SK-N-SH (cell line): ENCODE measurements around the gene CADPS2. TPM values are rescaled to one million over a fixed set of nuclear protein-coding genes. Genes with fewer than 3 reads are reported as not detected.

Experiments used
- CTCF ChIA-PET: fragments of 300-600, 350-600 bp; formaldehyde crosslinking; extraction: SDS; loops from one replicate; lab custom pipeline; 2021; lab: Yijun Ruan, JAX
- POLR2A ChIA-PET: fragments of 350-600 bp; sonication (Branson Sonifier 250); formaldehyde crosslinking; extraction: SDS; loops from one replicate; lab custom pipeline; 2020; ENCODE audit warnings: antibody characterized with exemption, inconsistent platforms; lab: Yijun Ruan, JAX
- DNase-seq: peaks from one replicate; pipeline ENCODE4 v3.0.0; 2012
- H2AFZ ChIP-seq: fragments of 200-600 bp; sonication (generic); 2 replicates; pipeline ENCODE4 v1.8.1; 2016; ENCODE audit warnings: antibody characterized with exemption, mild to moderate bottlenecking, low read depth
- H3F3A ChIP-seq: fragments of 200-600 bp; sonication (generic); replicated peaks from 2 replicates; pipeline ENCODE3; 2016; ENCODE audit warnings: antibody characterized with exemption, mild to moderate bottlenecking; ENCODE audit not compliant: insufficient read depth
- H3K27ac ChIP-seq, 2 experiments: fragments of 200-500 bp in 1 of 2; fragments of 200-600 bp in 1 of 2; sonication (Bioruptor generic) in 1 of 2; sonication (generic), shearing (Covaris generic) in 1 of 2; 2 replicates each; pipeline versions ENCODE4 v1.5.1 to v1.6.1; 2014 to 2016; ENCODE audit warnings: low read depth in 2 of 2, inconsistent platforms in 1 of 2, low read length in 1 of 2, mild to moderate bottlenecking in 1 of 2, mixed read lengths in 1 of 2
- H3K27me3 ChIP-seq: fragments of 200-600 bp; sonication (generic), shearing (Covaris generic); 2 replicates; pipeline ENCODE4 v1.6.1; 2016; ENCODE audit warnings: mixed run types; ENCODE audit not compliant: insufficient read depth
- H3K36me3 ChIP-seq, 2 experiments: fragments of 200-500 bp in 1 of 2; fragments of 200-600 bp in 1 of 2; sonication (Bioruptor generic) in 1 of 2; sonication (generic) in 1 of 2; replicated peaks in 1 of 2; 2 replicates each; pipeline versions ENCODE3 to v1.5.1; 2014 to 2016; ENCODE audit warnings: low read length in 1 of 2, mild to moderate bottlenecking in 1 of 2; ENCODE audit not compliant: insufficient read depth in 2 of 2, control insufficient read depth in 1 of 2
- H3K4me1 ChIP-seq, 2 experiments: fragments of 200-500 bp in 1 of 2; fragments of 200-600 bp in 1 of 2; sonication (Bioruptor generic) in 1 of 2; sonication (generic), shearing (Covaris generic) in 1 of 2; 2 replicates each; pipeline versions ENCODE4 v1.5.1 to v1.6.1; 2014 to 2016; ENCODE audit warnings: low read depth in 1 of 2, low read length in 1 of 2, mixed run types in 1 of 2; ENCODE audit not compliant: insufficient read depth in 2 of 2, control insufficient read depth in 1 of 2
- H3K4me2 ChIP-seq: fragments of 200-600 bp; sonication (generic), shearing (Covaris generic); 2 replicates; pipeline ENCODE4 v1.6.1; 2017; ENCODE audit warnings: mixed run types
- H3K4me3 ChIP-seq, 2 experiments: fragments of 200-500 bp in 1 of 2; fragments of 200-600 bp in 1 of 2; sonication (Bioruptor generic) in 1 of 2; sonication (generic), shearing (Covaris generic) in 1 of 2; 2 replicates each; pipeline versions ENCODE4 v1.5.1 to v1.8.1; 2014 to 2016; ENCODE audit warnings: low read depth in 2 of 2, inconsistent platforms in 1 of 2, low read length in 1 of 2, mild to moderate bottlenecking in 1 of 2, mixed read lengths in 1 of 2, moderate library complexity in 1 of 2
- H3K79me2 ChIP-seq: fragments of 200-600 bp; sonication (generic); 2 replicates; pipeline ENCODE4 v1.8.1; 2017; ENCODE audit warnings: mild to moderate bottlenecking; ENCODE audit not compliant: insufficient read depth
- H3K9ac ChIP-seq: fragments of 200-600 bp; sonication (generic); 2 replicates; pipeline ENCODE4 v1.6.1; 2017; ENCODE audit warnings: mixed run types
- H3K9me2 ChIP-seq: fragments of 200-600 bp; sonication (generic); 2 replicates; pipeline ENCODE4 v1.6.1; 2017; ENCODE audit warnings: mixed run types
- H3K9me3 ChIP-seq: fragments of 200-600 bp; sonication (generic); 2 replicates; pipeline ENCODE4 v1.6.1; 2017; ENCODE audit warnings: mixed run types, mild to moderate bottlenecking, moderate library complexity
- H4K20me1 ChIP-seq: fragments of 200-600 bp; sonication (generic); 2 replicates; pipeline ENCODE4 v1.6.1; 2017; ENCODE audit warnings: mild to moderate bottlenecking, mixed run types; ENCODE audit not compliant: insufficient read depth
- CHD2 ChIP-seq: fragments of 150-350 bp; IDR thresholded peaks from 2 replicates; pipeline ENCODE4 v1.6.1; 2018; ENCODE audit warnings: low read length; ENCODE audit not compliant: partially characterized antibody
- CTCF ChIP-seq: fragments of 200-600 bp; sonication (generic); IDR thresholded peaks from 2 replicates; pipeline ENCODE4 v1.6.1; 2017; ENCODE audit warnings: antibody characterized with exemption, mild to moderate bottlenecking, moderate library complexity
- ELF1 ChIP-seq: IDR thresholded peaks from 2 replicates; pipeline ENCODE4 v1.4.0; 2012
- EZH2phosphoT487 ChIP-seq: fragments of 200-600 bp; sonication (generic); IDR thresholded peaks from 2 replicates; pipeline ENCODE4 v1.6.1; 2017; ENCODE audit warnings: low read depth, mixed run types, mild to moderate bottlenecking, antibody characterized with exemption, moderate library complexity, borderline replicate concordance
- FOSL2 ChIP-seq: IDR thresholded peaks from 2 replicates; pipeline ENCODE4 v1.4.0; 2012; ENCODE audit warnings: low read depth, mild to moderate bottlenecking, moderate library complexity, borderline replicate concordance
- FOXM1 ChIP-seq: IDR thresholded peaks from 2 replicates; pipeline ENCODE4 v1.4.0; 2012; ENCODE audit warnings: low read depth, mild to moderate bottlenecking
- GABPA ChIP-seq: IDR thresholded peaks from 2 replicates; pipeline ENCODE4 v1.4.0; 2012; ENCODE audit warnings: low read depth, mild to moderate bottlenecking
- IRF3 ChIP-seq: fragments of 150-350 bp; IDR thresholded peaks from 2 replicates; pipeline ENCODE4 v1.6.1; 2016; ENCODE audit warnings: mild to moderate bottlenecking, low read depth, low read length
- JUND ChIP-seq: IDR thresholded peaks from 2 replicates; pipeline ENCODE4 v1.4.0; 2012
- MAX ChIP-seq: IDR thresholded peaks from 2 replicates; pipeline ENCODE4 v1.4.0; 2012; ENCODE audit warnings: low read depth
- MXI1 ChIP-seq: IDR thresholded peaks from 2 replicates; pipeline ENCODE4 v1.6.1; 2012; ENCODE audit warnings: mild to moderate bottlenecking, low read depth, low read length, improper control_type of control experiment
- NRF1 ChIP-seq: IDR thresholded peaks from 2 replicates; pipeline ENCODE4 v1.6.1; 2012; ENCODE audit warnings: low read depth, mild to moderate bottlenecking, low read length
- PBX3 ChIP-seq: IDR thresholded peaks from 2 replicates; pipeline ENCODE4; 2012
- POLR2AphosphoS5 ChIP-seq: IDR thresholded peaks from 2 replicates; pipeline ENCODE4 v1.6.1; 2012; ENCODE audit warnings: low read depth, low read length
- RAD21 ChIP-seq: IDR thresholded peaks from 2 replicates; pipeline ENCODE4 v1.6.1; 2012; ENCODE audit warnings: mild to moderate bottlenecking, low read length
- RCOR1 ChIP-seq: fragments of 150-350 bp; IDR thresholded peaks from 2 replicates; pipeline ENCODE4 v1.6.1; 2017; ENCODE audit warnings: antibody characterized with exemption, low read length
- RFX5 ChIP-seq: IDR thresholded peaks from 2 replicates; pipeline ENCODE4 v1.6.1; 2012; ENCODE audit warnings: mild to moderate bottlenecking, improper control_type of control experiment, low read length
- RXRA ChIP-seq: IDR thresholded peaks from 2 replicates; pipeline ENCODE4 v1.4.0; 2012; ENCODE audit warnings: low read depth, mild to moderate bottlenecking, borderline replicate concordance
- SIN3A ChIP-seq: IDR thresholded peaks from 2 replicates; pipeline ENCODE4 v1.6.1; 2012; ENCODE audit warnings: low read depth, mild to moderate bottlenecking, low read length, moderate library complexity, borderline replicate concordance
- SMC3 ChIP-seq: IDR thresholded peaks from 2 replicates; pipeline ENCODE4 v1.6.1; 2012; ENCODE audit warnings: low read depth, low read length, improper control_type of control experiment
- TAF1 ChIP-seq: IDR thresholded peaks from 2 replicates; pipeline ENCODE4 v1.6.1; 2012; ENCODE audit warnings: low read depth, mild to moderate bottlenecking, low read length, moderate library complexity, borderline replicate concordance
- USF1 ChIP-seq: IDR thresholded peaks from 2 replicates; pipeline ENCODE4 v1.4.0; 2012; ENCODE audit warnings: low read depth, borderline replicate concordance
- USF2 ChIP-seq: fragments of 150-350 bp; IDR thresholded peaks from 2 replicates; pipeline ENCODE4 v1.6.1; 2017; ENCODE audit warnings: antibody characterized with exemption, low read length, low read depth, borderline replicate concordance
- WGBS: methylation state at CpG from one replicate; pipeline ENCODE4 v1.1.6; 2017; ENCODE audit warnings: low lambda C conversion rate; 5-methylcytosine and 5-hydroxymethylcytosine counted together
- polyA plus RNA-seq, 3 experiments: library from polyadenylated mRNA; depleted of rRNA; stranded (reverse); fragments of >200 nt; gene quantifications; 2 replicates each; pipeline ENCODE4 v1.2.3, GENCODE V29; 2012

Gene CADPS2
- polyA plus RNA-seq, 1 of the 3 experiments (the other 2 are of a cell fraction) = 0.05 TPM

GRCh38 chr7:122290476-122290875, 595.8 kb downstream of the CADPS2 start:
- Histone ChIP-seq H3K4me2 (no peak overlapping the region), H3K4me3 (no peak overlapping the region), H3K4me1 (no peaks in the 10 kb centered on the region), H3K27me3 (no peaks in the 10 kb centered on the region), H3F3A (no peaks in the 10 kb centered on the region), H3K9me2 (no peaks in the 10 kb centered on the region; the same call in 1 of the 2 replicates), H3K9ac (no peak overlapping the region), H3K27ac (no peak overlapping the region), H3K79me2 (no peaks in the 10 kb centered on the region), H2AFZ (no peak overlapping the region), H3K9me3 (no peaks in the 10 kb centered on the region), H4K20me1 (no peaks in the 10 kb centered on the region), H3K36me3 (no peaks in the 10 kb centered on the region)
- DNase-seq = no peak
- ChIA-PET CTCF (no interaction called here), POLR2A (no interaction called here)
- 0% methylated on average over 1 of the region's 1 CpG for WGBS
- TF ChIP-seq FOXM1 (no peak), SIN3A (no peak), USF2 (no peak), EZH2phosphoT487 (no peak), RCOR1 (no peak), FOSL2 (no peak), ELF1 (no peak), RFX5 (no peak), CTCF (no peak), USF1 (no peak), JUND (no peak), SMC3 (no peak), RAD21 (no peak), MAX (no peak), NRF1 (no peak)

- Histone ChIP-seq H3F3A (no peaks in the 10 kb centered on the region), H2AFZ (no peak overlapping the region), H4K20me1 (no peaks in the 10 kb centered on the region), H3K27ac (no peak overlapping the region), H3K79me2 (no peaks in the 10 kb centered on the region), H3K36me3 (no peaks in the 10 kb centered on the region), H3K9me3 (no peaks in the 10 kb centered on the region), H3K4me2 (no peak overlapping the region), H3K9me2 (no peaks in the 10 kb centered on the region; the same call in 1 of the 2 replicates), H3K9ac (no peak overlapping the region), H3K4me1 (no peaks in the 10 kb centered on the region), H3K27me3 (no peaks in the 10 kb centered on the region), H3K4me3 (no peak overlapping the region)
- 0% methylated on average over 1 of the region's 1 CpG for WGBS
- ChIA-PET CTCF (no interaction called here), POLR2A (no interaction called here)
- no peak for DNase-seq
- TF ChIP-seq GABPA = no peak
- no peak for TF ChIP-seq FOSL2
- no peak for TF ChIP-seq IRF3
- no peak for TF ChIP-seq PBX3
- TF ChIP-seq USF2 = no peak
- no peak for TF ChIP-seq TAF1
- no peak for TF ChIP-seq POLR2AphosphoS5
- TF ChIP-seq RXRA = no peak
- no peak for TF ChIP-seq SMC3
- no peak for TF ChIP-seq CHD2
- TF ChIP-seq NRF1 = no peak
- no peak for TF ChIP-seq MXI1
These were observed 596.8 kb downstream of the CADPS2 start for GRCh38 chr7:122289426-122289825.
